Tibial nerve (tissue), 3 donors: ENCODE measurements around the gene MYO15B.

ENCODE experiments used
- POLR2A ChIP-seq, 2 donors: fragments of 450-650 bp; IDR thresholded peaks; one replicate each; pipeline ENCODE4 v1.6.1; 2017; ENCODE audit warnings: antibody characterized with exemption in 2 of 2, mild to moderate bottlenecking in 2 of 2, moderate library complexity in 2 of 2
- TF ChIP-seq, protein P1 (sequence below), 5 experiments: fragments of 200-600 bp in 3 of 5; fragments of 450-650 bp in 2 of 5; sonication (generic) in 3 of 5; IDR thresholded peaks; one replicate each; pipeline ENCODE4 v1.5.1; 2016 to 2019; ENCODE audit warnings: antibody characterized with exemption in 5 of 5, mild to moderate bottlenecking in 3 of 5, moderate library complexity in 2 of 5

DNA sequence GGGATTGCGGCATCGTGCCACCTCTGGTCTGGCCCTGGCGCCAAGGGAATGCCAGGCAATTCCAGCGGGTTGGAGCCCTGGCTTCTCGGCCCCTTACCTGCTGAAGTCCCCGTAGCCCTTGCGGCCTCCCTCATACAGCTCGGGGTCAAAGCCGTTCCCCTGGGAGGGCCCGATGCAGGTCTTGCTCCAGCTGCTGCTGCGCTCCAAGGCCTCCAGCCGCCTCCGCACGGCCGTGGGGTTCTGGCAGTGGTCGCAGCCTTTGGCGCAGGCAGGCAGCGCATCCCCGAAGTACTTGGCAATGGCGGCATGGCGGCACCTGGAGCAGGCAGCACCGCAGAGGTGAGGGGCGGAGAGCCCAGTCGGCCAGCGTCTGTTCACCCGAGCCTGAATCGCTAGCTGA is 43.8 kb downstream of the MYO15B start:
- TF ChIP-seq, protein P1, sequence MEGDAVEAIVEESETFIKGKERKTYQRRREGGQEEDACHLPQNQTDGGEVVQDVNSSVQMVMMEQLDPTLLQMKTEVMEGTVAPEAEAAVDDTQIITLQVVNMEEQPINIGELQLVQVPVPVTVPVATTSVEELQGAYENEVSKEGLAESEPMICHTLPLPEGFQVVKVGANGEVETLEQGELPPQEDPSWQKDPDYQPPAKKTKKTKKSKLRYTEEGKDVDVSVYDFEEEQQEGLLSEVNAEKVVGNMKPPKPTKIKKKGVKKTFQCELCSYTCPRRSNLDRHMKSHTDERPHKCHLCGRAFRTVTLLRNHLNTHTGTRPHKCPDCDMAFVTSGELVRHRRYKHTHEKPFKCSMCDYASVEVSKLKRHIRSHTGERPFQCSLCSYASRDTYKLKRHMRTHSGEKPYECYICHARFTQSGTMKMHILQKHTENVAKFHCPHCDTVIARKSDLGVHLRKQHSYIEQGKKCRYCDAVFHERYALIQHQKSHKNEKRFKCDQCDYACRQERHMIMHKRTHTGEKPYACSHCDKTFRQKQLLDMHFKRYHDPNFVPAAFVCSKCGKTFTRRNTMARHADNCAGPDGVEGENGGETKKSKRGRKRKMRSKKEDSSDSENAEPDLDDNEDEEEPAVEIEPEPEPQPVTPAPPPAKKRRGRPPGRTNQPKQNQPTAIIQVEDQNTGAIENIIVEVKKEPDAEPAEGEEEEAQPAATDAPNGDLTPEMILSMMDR (IDR thresholded peaks at IDR 0.05) = no peak
- TF ChIP-seq POLR2A (IDR thresholded peaks at IDR 0.05) = no peak
